GM19468 (cell line): ENCODE results near the gene GPC3.

ENCODE experiments used
- ATAC-seq: cut with Tn5 transposase; IDR thresholded peaks from one replicate; pipeline ENCODE4 v1.9.1; 2021; ENCODE audit warnings: mild to moderate bottlenecking, moderate library complexity, moderate number of reproducible peaks; ENCODE audit not compliant: unreplicated experiment; ENCODE audit errors: extremely low read depth

Gene GPC3

GRCh38 chrX:133587818-133588217 is 397.6 kb downstream of the GPC3 start:
- ATAC-seq, result no peak

GRCh38 chrX:133587071-133587470 is 398.3 kb downstream of the GPC3 start:
- ATAC-seq, result no peak

GRCh38 chrX:133586443-133586842 is 399.0 kb downstream of the GPC3 start:
- no peak for ATAC-seq

GRCh38 chrX:133583825-133584224 is 401.6 kb downstream of the GPC3 start:
- ATAC-seq, result no peak

- ATAC-seq, result no peak
Measured at GRCh38 chrX:133580625-133581024, 404.8 kb downstream of the GPC3 start.

- ATAC-seq, result no peak
Measured at GRCh38 chrX:133579631-133580030, 405.8 kb downstream of the GPC3 start.

GRCh38 chrX:133576876-133577275 is 408.5 kb downstream of the GPC3 start:
- ATAC-seq, result no peak

- ATAC-seq, result no peak
Measured at GRCh38 chrX:133575501-133576136, 409.8 kb downstream of the GPC3 start.

- no peak for ATAC-seq
Measured at GRCh38 chrX:133574716-133575115, 410.7 kb downstream of the GPC3 start.

GRCh38 chrX:133570549-133570948 is 414.8 kb downstream of the GPC3 start:
- ATAC-seq, result no peak

GRCh38 chrX:133569217-133569616 is 416.2 kb downstream of the GPC3 start:
- no peak for ATAC-seq

- no peak for ATAC-seq
Measured at GRCh38 chrX:133568109-133568508, 417.3 kb downstream of the GPC3 start.

- no peak for ATAC-seq
Measured at GRCh38 chrX:133566876-133567275, 418.5 kb downstream of the GPC3 start.

GRCh38 chrX:133563705-133564104 is 421.7 kb downstream of the GPC3 start:
- ATAC-seq, result no peak

GRCh38 chrX:133561251-133561650 is 424.1 kb downstream of the GPC3 start:
- ATAC-seq, result no peak

- no peak for ATAC-seq
Measured at GRCh38 chrX:133559909-133560308, 425.5 kb downstream of the GPC3 start.

GRCh38 chrX:133555782-133556458 is 429.5 kb downstream of the GPC3 start:
- ATAC-seq, result no peak

- ATAC-seq, result no peak
Measured at GRCh38 chrX:133550665-133551485, 434.5 kb downstream of the GPC3 start.

- no peak for ATAC-seq
Measured at GRCh38 chrX:133549295-133549933, 436.0 kb downstream of the GPC3 start.

GRCh38 chrX:133546441-133546840 is 439.0 kb downstream of the GPC3 start:
- no peak for ATAC-seq

GRCh38 chrX:133544778-133545177 is 440.6 kb downstream of the GPC3 start:
- ATAC-seq, result no peak
